HG02973 (cell line): ENCODE results near the gene FIGNL2.
"Not testable (repeated sequence)": the region's sequence is repeated elsewhere in the genome, so short reads cannot be mapped to it uniquely, and the experiment has no call there.

Experiments used
- ATAC-seq: cut with Tn5 transposase; IDR thresholded peaks from one replicate; pipeline ENCODE4 v1.9.1; 2021; ENCODE audit warnings: moderate library complexity; ENCODE audit not compliant: unreplicated experiment

The FIGNL2 gene

GRCh38 chr12:51837286-51837685 is 11.2 kb downstream of the FIGNL2 start:
- no peak for ATAC-seq

GRCh38 chr12:51836827-51837173 is 11.7 kb downstream of the FIGNL2 start:
- ATAC-seq, result no peak

GRCh38 chr12:51836041-51836826 is 12.3 kb downstream of the FIGNL2 start:
- no peak for ATAC-seq

- ATAC-seq, result no peak
Measured at GRCh38 chr12:51834411-51834810, 14.1 kb downstream of the FIGNL2 start.

- ATAC-seq, result no peak
Measured at GRCh38 chr12:51833448-51834227, 14.9 kb downstream of the FIGNL2 start.

- no peak for ATAC-seq
Measured at GRCh38 chr12:51832354-51833107, 16.0 kb downstream of the FIGNL2 start.

GRCh38 chr12:51831817-51832216 is 16.7 kb downstream of the FIGNL2 start:
- not testable (repeated sequence) for ATAC-seq

- no peak for ATAC-seq
Measured at GRCh38 chr12:51829641-51830040, 18.9 kb downstream of the FIGNL2 start.

- ATAC-seq, result no peak
Measured at GRCh38 chr12:51829011-51829481, 19.5 kb downstream of the FIGNL2 start.

GRCh38 chr12:51827925-51828818 is 20.3 kb downstream of the FIGNL2 start:
- ATAC-seq, result no peak

GRCh38 chr12:51826881-51827280 is 21.6 kb downstream of the FIGNL2 start:
- no peak for ATAC-seq

GRCh38 chr12:51825216-51825615 is 23.3 kb downstream of the FIGNL2 start:
- ATAC-seq, result no peak

GRCh38 chr12:51823875-51824565 is 24.5 kb downstream of the FIGNL2 start:
- no peak for ATAC-seq

GRCh38 chr12:51822956-51823355 is 25.6 kb downstream of the FIGNL2 start:
- no peak for ATAC-seq

- no peak for ATAC-seq
Measured at GRCh38 chr12:51822261-51822616, 26.3 kb downstream of the FIGNL2 start.

GRCh38 chr12:51821440-51822260 is 26.9 kb downstream of the FIGNL2 start:
- ATAC-seq, result no peak

GRCh38 chr12:51820526-51821439 is 27.7 kb downstream of the FIGNL2 start:
- no peak for ATAC-seq
